ENCODE measurements around the gene GP1BB. TPM values are rescaled to one million over a fixed set of nuclear protein-coding genes. Genes with fewer than 3 reads are reported as not detected.

GP1BB gene
- total and polyA plus RNA-seq, 2 of the 4 experiments (the other 2 are of a cell fraction) = 0.18 to 1.5 TPM

DNA sequence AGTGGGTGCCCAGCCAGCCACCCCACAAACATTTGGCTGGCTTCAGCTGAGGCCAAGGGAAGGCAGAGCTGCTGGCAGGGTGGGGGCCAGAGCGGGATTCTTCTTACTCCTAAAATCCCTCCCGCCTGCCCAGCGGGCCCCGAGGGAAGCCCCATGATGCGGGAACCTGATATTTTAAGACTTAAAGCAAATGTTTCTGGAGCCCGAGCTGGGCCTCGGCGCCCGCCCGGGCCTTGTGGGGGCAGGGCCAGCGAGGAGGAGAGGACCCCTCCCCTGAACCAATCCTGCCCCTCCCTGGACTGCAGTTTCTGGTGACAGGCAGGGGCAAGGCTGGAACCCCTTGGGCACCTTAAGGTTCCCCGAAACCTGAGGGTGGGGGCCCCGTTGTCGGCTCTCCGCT lies 17.2 kb downstream of the GP1BB start:
- POLR2A ChIA-PET (ENCODE audit: unreplicated experiment) = no interaction called here
- dilution Hi-C loops (cut with HindIII; ENCODE audit: low sequenced_read_pairs, unreplicated experiment) = no loop called here
- CTCF ChIA-PET = interaction anchor here (1.3 kb wide), 1 partner anchor 10 kb away, joined by 5 read pairs; no protein-coding TSS in a partner anchor

More for the DNA sequence above, 17.2 kb downstream of the GP1BB start:
- Histone ChIP-seq H4K5ac (ENCODE audit: low read depth, low read length) (no peak overlapping the region), H2BK15ac (ENCODE audit: low read depth, low read length) (no peak overlapping the region), H3K9me3 (ENCODE audit: control insufficient read depth, insufficient read depth, low read length) (no peaks in the 10 kb centered on the region), H2BK5ac (ENCODE audit: low read depth, low read length, poor library complexity, severe bottlenecking) (no peak overlapping the region), H3K4ac (ENCODE audit: low read depth, low read length) (no peak overlapping the region), H4K91ac (ENCODE audit: insufficient read depth, low read depth, low read length) (no peak overlapping the region), H3K9me1 (ENCODE audit: insufficient read depth, low read length) (no peaks in the 10 kb centered on the region), H3K18ac (ENCODE audit: low read depth, low read length) (no peak overlapping the region), H3K79me1 (ENCODE audit: low read depth in 1 of 2, low read length in 2 of 2) (no peaks in the 10 kb centered on the region), H2AK9ac (replicated peaks; ENCODE audit: low read depth, low read length, poor library complexity) (no peak overlapping the region), H3K14ac (replicated peaks; ENCODE audit: low read depth, low read length) (no peak overlapping the region), H4K20me1 (ENCODE audit: insufficient read depth, low read length) (no peaks in the 10 kb centered on the region; the same call in 1 of the 2 replicates), H3K4me1 (ENCODE audit: control insufficient read depth, insufficient read depth, low read length) (peaks cover 2% of the 10 kb centered on the region; the same call in 1 of the 2 replicates), H3K4me2 (ENCODE audit: low read depth, low read length) (no peak overlapping the region), H2BK20ac (ENCODE audit: low read depth, low read length) (no peak overlapping the region), H3K4me3 (ENCODE audit: insufficient read depth, low read depth, low read length) (no peak overlapping the region), H3K36me3 (ENCODE audit: control insufficient read depth, insufficient read depth, low read length) (no peaks in the 10 kb centered on the region), H4K8ac (ENCODE audit: low read depth in 2 of 2, low read length in 2 of 2) (no peak overlapping the region), H3K27me3 (ENCODE audit: control insufficient read depth, insufficient read depth, low read length) (peaks cover 2% of the 10 kb centered on the region; the same call in 1 of the 2 replicates), H2AFZ (replicated peaks; ENCODE audit: low read length, poor library complexity) (no peak overlapping the region), H3K27ac (ENCODE audit: insufficient read depth, low read length) (no peak overlapping the region), H2BK120ac (ENCODE audit: low read depth, low read length) (no peak overlapping the region), H2AK5ac (ENCODE audit: low read depth, low read length) (no peak overlapping the region), H3K56ac (ENCODE audit: extremely low read depth, insufficient read depth, low read length) (no peak overlapping the region), H3K23ac (ENCODE audit: low read depth, low read length) (no peak overlapping the region), H3K9ac (ENCODE audit: low read depth, low read length) (no peak overlapping the region)
- 86% methylated on average over 9 of the region's 15 CpGs; no CpG with 5 or more reads in 1 of the 2 experiments for WGBS, 2 experiments (ENCODE audit: extremely low coverage in 2 of 2, insufficient read length in 1 of 2)
- DNase-seq (no peak), ATAC-seq (ENCODE audit: low read depth) (no peak)
- in situ Hi-C loops (cut with MboI; ENCODE audit: low sequenced_read_pairs) = no loop called here
- no TSS peak for BruUV-seq (replicated peaks)
- intact Hi-C loops (cut with micrococcal nuclease) = no loop called here
- TF ChIP-seq CHD1 (IDR thresholded peaks at IDR 0.05; ENCODE audit: low read depth, low read length) = no peak
- TF ChIP-seq, protein P1, sequence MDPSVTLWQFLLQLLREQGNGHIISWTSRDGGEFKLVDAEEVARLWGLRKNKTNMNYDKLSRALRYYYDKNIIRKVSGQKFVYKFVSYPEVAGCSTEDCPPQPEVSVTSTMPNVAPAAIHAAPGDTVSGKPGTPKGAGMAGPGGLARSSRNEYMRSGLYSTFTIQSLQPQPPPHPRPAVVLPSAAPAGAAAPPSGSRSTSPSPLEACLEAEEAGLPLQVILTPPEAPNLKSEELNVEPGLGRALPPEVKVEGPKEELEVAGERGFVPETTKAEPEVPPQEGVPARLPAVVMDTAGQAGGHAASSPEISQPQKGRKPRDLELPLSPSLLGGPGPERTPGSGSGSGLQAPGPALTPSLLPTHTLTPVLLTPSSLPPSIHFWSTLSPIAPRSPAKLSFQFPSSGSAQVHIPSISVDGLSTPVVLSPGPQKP (IDR thresholded peaks at IDR 0.05; ENCODE audit: borderline replicate concordance, low read depth, low read length) = no peak
- no peak for TF ChIP-seq CEBPB (IDR thresholded peaks at IDR 0.05; ENCODE audit: low read depth, low read length)
- no peak for TF ChIP-seq CTCF (conservative IDR thresholded peaks at IDR 0.05; ENCODE audit: low read depth, low read length)

Measured in IMR-90 (cell line).